COLO668 (cell line): ENCODE measurements around the gene DNM3.
"Not testable (repeated sequence)": the region's sequence is repeated elsewhere in the genome, so short reads cannot be mapped to it uniquely, and the experiment has no call there.

Experiments used
- DNase-seq: peaks from one replicate; lab custom pipeline; 2025; ENCODE audit not compliant: unreplicated experiment; lab: John Stamatoyannopoulos, UW

The DNM3 gene

GRCh38 chr1:172018727-172019311 is 177.5 kb downstream of the DNM3 start:
- no peak for DNase-seq

GRCh38 chr1:172019976-172020375 is 178.7 kb downstream of the DNM3 start:
- no peak for DNase-seq

- DNase-seq = no peak
These were observed 183.2 kb downstream of the DNM3 start for GRCh38 chr1:172024516-172024915.

GRCh38 chr1:172024944-172025738 is 183.8 kb downstream of the DNM3 start:
- DNase-seq = not testable (repeated sequence)

- no peak for DNase-seq
These were observed 199.2 kb downstream of the DNM3 start for GRCh38 chr1:172040466-172040865.

GRCh38 chr1:172041102-172041501 is 199.8 kb downstream of the DNM3 start:
- DNase-seq = no peak

GRCh38 chr1:172041742-172042141 is 200.4 kb downstream of the DNM3 start:
- no peak for DNase-seq

- no peak for DNase-seq
These were observed 202.6 kb downstream of the DNM3 start for GRCh38 chr1:172043900-172044299.

- no peak for DNase-seq
These were observed 210.6 kb downstream of the DNM3 start for GRCh38 chr1:172051898-172052297.

GRCh38 chr1:172054172-172054571 is 212.9 kb downstream of the DNM3 start:
- no peak for DNase-seq

GRCh38 chr1:172055816-172056419 is 214.6 kb downstream of the DNM3 start:
- not testable (repeated sequence) for DNase-seq

- no peak for DNase-seq
These were observed 227.0 kb downstream of the DNM3 start for GRCh38 chr1:172068334-172068733.

GRCh38 chr1:172069051-172069450 is 227.8 kb downstream of the DNM3 start:
- no peak for DNase-seq

GRCh38 chr1:172069534-172069933 is 228.2 kb downstream of the DNM3 start:
- DNase-seq = no peak

- DNase-seq = no peak
These were observed 228.8 kb downstream of the DNM3 start for GRCh38 chr1:172070055-172070454.

- no peak for DNase-seq
These were observed 230.4 kb downstream of the DNM3 start for GRCh38 chr1:172071746-172072145.

- not testable (repeated sequence) for DNase-seq
These were observed 238.6 kb downstream of the DNM3 start for GRCh38 chr1:172079859-172080258.

GRCh38 chr1:172083191-172083590 is 241.9 kb downstream of the DNM3 start:
- DNase-seq = no peak

- no peak for DNase-seq
These were observed 243.6 kb downstream of the DNM3 start for GRCh38 chr1:172084876-172085275.

- DNase-seq = no peak
These were observed 244.0 kb downstream of the DNM3 start for GRCh38 chr1:172085317-172085716.

GRCh38 chr1:172086137-172086536 is 244.8 kb downstream of the DNM3 start:
- no peak for DNase-seq

- no peak for DNase-seq
These were observed 247.0 kb downstream of the DNM3 start for GRCh38 chr1:172088256-172088655.
